Naive thymus-derived CD4-positive, alpha-beta T cell (primary cell): Measurements from ENCODE around the gene SLC52A3. TPM values are rescaled to one million over a fixed set of nuclear protein-coding genes. Genes with fewer than 3 reads are reported as not detected.
"Not testable (repeated sequence)": the region's sequence is repeated elsewhere in the genome, so short reads cannot be mapped to it uniquely, and the experiment has no call there.

Source experiments
- ATAC-seq: fragments of 150-1000 bp; cut with Tn5 transposase; 2 replicates; pipeline ENCODE4 v1.10.0; 2021; ENCODE audit warnings: mild to moderate bottlenecking, moderate library complexity
- CTCF ChIA-PET: fragments of 350-600 bp; sonication (Branson Sonifier 250); formaldehyde crosslinking; loops from one replicate; lab custom pipeline; 2021; ENCODE audit warnings: antibody characterized with exemption; lab: Charles Lee
- POLR2A ChIA-PET: fragments of 350-600 bp; sonication (Branson Sonifier 250); formaldehyde crosslinking; loops from one replicate; lab custom pipeline; 2021; ENCODE audit warnings: antibody characterized with exemption, inconsistent platforms; lab: Charles Lee
- DNase-seq, 9 donors: peaks; one replicate each; pipeline versions ENCODE4 v3.0.0 to v3.0.0-alpha.2; 2020 to 2022; ENCODE audit warnings: mixed read lengths in 1 of 9
- H3K27ac ChIP-seq: one replicate; pipeline ENCODE4 v1.7.0; 2013; ENCODE audit warnings: mild to moderate bottlenecking, low read depth, low read length, moderate library complexity
- H3K27me3 ChIP-seq, 2 donors: one replicate each; pipeline ENCODE4 v1.7.0; 2013; ENCODE audit warnings: low read length in 2 of 2, mild to moderate bottlenecking in 2 of 2, moderate library complexity in 2 of 2; ENCODE audit not compliant: control insufficient read depth in 2 of 2, insufficient read depth in 2 of 2
- H3K36me3 ChIP-seq, 3 experiments: 1 replicate in 2 of 3; 2 replicates in 1 of 3; pipeline ENCODE4 v1.7.0; 2013; ENCODE audit warnings: low read length in 3 of 3, mild to moderate bottlenecking in 3 of 3, moderate library complexity in 1 of 3; ENCODE audit not compliant: insufficient read depth in 3 of 3, control insufficient read depth in 2 of 3
- H3K4me1 ChIP-seq, 2 donors: one replicate each; pipeline ENCODE4 v1.7.0; 2013; ENCODE audit warnings: low read length in 2 of 2, mild to moderate bottlenecking in 2 of 2, moderate library complexity in 1 of 2; ENCODE audit not compliant: control insufficient read depth in 2 of 2, insufficient read depth in 2 of 2
- H3K4me3 ChIP-seq: 2 replicates; pipeline ENCODE4 v1.7.0; 2013; ENCODE audit warnings: mild to moderate bottlenecking, low read length
- H3K9me3 ChIP-seq, 3 experiments: 1 replicate in 2 of 3; 2 replicates in 1 of 3; pipeline ENCODE4 v1.7.0; 2013; ENCODE audit warnings: low read length in 3 of 3; ENCODE audit not compliant: control insufficient read depth in 2 of 3
- H3K27ac Mint-ChIP-seq, 9 donors: one replicate each; pipeline ENCODE4 v1.8.0; 2020 to 2022; ENCODE audit warnings: mixed read lengths in 9 of 9, mild to moderate bottlenecking in 8 of 9, moderate library complexity in 5 of 9, inconsistent platforms in 2 of 9
- H3K27me3 Mint-ChIP-seq, 5 donors: one replicate each; pipeline ENCODE4 v1.8.0; 2021 to 2022; ENCODE audit warnings: mixed read lengths in 5 of 5, mild to moderate bottlenecking in 1 of 5
- H3K36me3 Mint-ChIP-seq, 5 donors: one replicate each; pipeline ENCODE4 v1.8.0; 2020 to 2022; ENCODE audit warnings: mixed read lengths in 5 of 5, mild to moderate bottlenecking in 3 of 5, inconsistent platforms in 1 of 5
- H3K4me1 Mint-ChIP-seq, 7 donors: one replicate each; pipeline ENCODE4 v1.8.0; 2020 to 2022; ENCODE audit warnings: mixed read lengths in 7 of 7, mild to moderate bottlenecking in 3 of 7, inconsistent platforms in 1 of 7
- H3K4me3 Mint-ChIP-seq, 10 donors: one replicate each; pipeline ENCODE4 v1.8.0; 2020 to 2022; ENCODE audit warnings: mild to moderate bottlenecking in 10 of 10, mixed read lengths in 10 of 10, moderate library complexity in 6 of 10, inconsistent platforms in 2 of 10
- H3K9me3 Mint-ChIP-seq, 11 donors: one replicate each; pipeline ENCODE4 v1.8.0; 2020 to 2022; ENCODE audit warnings: mixed read lengths in 11 of 11, mild to moderate bottlenecking in 4 of 11, inconsistent platforms in 1 of 11, moderate library complexity in 1 of 11
- intact Hi-C, 2 donors: fragments of 100-400 bp; cut with micrococcal nuclease; formaldehyde crosslinking; loops; one replicate each; pipeline ENCODE4 v1.15.1; 2023
- polyA plus RNA-seq, 2 donors: library from polyadenylated mRNA; unstranded; fragments of 300-500 nt; fragmentation: Illumina TruSeq; gene quantifications; one replicate each; pipeline ENCODE4 v1.2.3, GENCODE V29; 2021
- total RNA-seq, 6 experiments: library from RNA in 5 of 6; stranded (reverse) in 5 of 6; gene quantifications; 1 replicate in 5 of 6; 2 replicates in 1 of 6; pipeline ENCODE4 v1.2.3 and lab custom pipeline; 2021 to 2026

SLC52A3 gene
- total and polyA plus RNA-seq, 7 experiments from 2014 or later = not detected

DNA sequence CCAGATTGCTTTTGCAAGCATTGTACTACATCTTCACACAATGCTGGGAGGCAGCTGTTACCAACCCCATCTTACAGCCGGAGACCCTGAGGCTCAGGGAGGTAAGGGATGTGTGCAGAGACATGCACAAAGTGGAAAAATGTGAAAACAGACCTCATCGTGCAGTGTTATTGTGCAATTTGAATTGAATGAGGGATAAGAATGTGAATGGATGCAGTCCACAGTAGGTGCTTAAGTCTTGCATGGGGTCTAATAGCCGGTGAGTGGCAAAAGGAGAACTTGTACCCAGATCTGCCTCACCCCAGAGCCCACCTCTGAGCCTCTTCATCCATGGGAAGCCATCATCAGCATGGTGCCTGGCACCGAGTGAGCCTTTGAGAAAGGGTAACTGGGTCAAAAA lies 42.1 kb downstream of the SLC52A3 start:
- H3K4me3 Mint-ChIP-seq = peak overlapping the region in 2 of 10 donors; percentile 41 to 53
- peaks cover 49 to 66% (median 53%) of the 10 kb centered on the region in 5 donors for H3K27me3 Mint-ChIP-seq
- H3K4me1 Mint-ChIP-seq = peaks cover 0 to 9% (median 3%) of the 10 kb centered on the region in 7 donors
- H3K27ac Mint-ChIP-seq = no peak overlapping the region
- no peak overlapping the region for H3K27ac ChIP-seq
- no peak for ATAC-seq
- H3K4me3 ChIP-seq = no peak overlapping the region
- H3K36me3 Mint-ChIP-seq = peaks cover 0 to 4% (median 0%) of the 10 kb centered on the region in 5 donors
- H3K9me3 ChIP-seq = no peaks in the 10 kb centered on the region
- POLR2A ChIA-PET = interaction anchor here (0.8 kb wide), 1 partner anchor 23 kb away, joined by 3 read pairs; no protein-coding TSS in a partner anchor
- intact Hi-C loops = no loop called here
- peaks cover 0 to 4% of the 10 kb centered on the region in 2 donors for H3K4me1 ChIP-seq
- H3K36me3 ChIP-seq = no peaks in the 10 kb centered on the region
- peaks cover 0 to 5% (median 0%) of the 10 kb centered on the region in 11 donors for H3K9me3 Mint-ChIP-seq
- no peak for DNase-seq
- no peaks in the 10 kb centered on the region for H3K27me3 ChIP-seq
- CTCF ChIA-PET = no interaction called here

DNA sequence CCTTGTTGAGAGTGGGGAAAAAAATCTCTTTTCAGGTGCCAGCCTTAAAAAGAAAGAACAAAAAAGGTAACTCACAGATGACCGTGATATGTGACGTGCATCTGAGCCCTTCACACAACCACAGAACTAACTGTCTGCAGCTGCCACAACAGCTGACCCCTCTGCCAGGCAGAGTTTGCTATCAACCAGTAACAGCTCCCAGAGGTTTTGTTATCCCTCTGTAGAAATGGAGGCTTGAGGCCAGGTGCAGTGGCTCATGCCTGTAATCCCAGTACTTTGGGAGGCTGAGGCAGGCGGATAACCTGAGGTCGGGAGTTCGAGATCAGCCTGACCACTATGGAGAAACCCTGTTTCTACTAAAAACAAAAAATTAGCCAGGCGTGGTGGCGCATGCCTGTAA lies 42.8 kb downstream of the SLC52A3 start:
- Mint-ChIP-seq H3K27me3 (peaks cover 44 to 63% (median 56%) of the 10 kb centered on the region in 5 donors), H3K4me1 (peaks cover 0 to 9% (median 3%) of the 10 kb centered on the region in 7 donors), H3K36me3 (peaks cover 0 to 4% (median 0%) of the 10 kb centered on the region in 5 donors), H3K27ac (no peak overlapping the region), H3K9me3 (peaks cover 0 to 5% (median 0%) of the 10 kb centered on the region in 11 donors), H3K4me3 (no peak overlapping the region)
- intact Hi-C loops = no loop called here
- Histone ChIP-seq H3K9me3 (no peaks in the 10 kb centered on the region), H3K27me3 (no peaks in the 10 kb centered on the region), H3K4me3 (no peak overlapping the region), H3K4me1 (peaks cover 0 to 4% of the 10 kb centered on the region in 2 donors), H3K27ac (no peak overlapping the region), H3K36me3 (no peaks in the 10 kb centered on the region)
- DNase-seq (no peak), ATAC-seq (no peak)
- ChIA-PET CTCF (no interaction called here), POLR2A (interaction anchor here (0.8 kb wide), 1 partner anchor 22 kb away, joined by 3 read pairs; no protein-coding TSS in a partner anchor)

DNA sequence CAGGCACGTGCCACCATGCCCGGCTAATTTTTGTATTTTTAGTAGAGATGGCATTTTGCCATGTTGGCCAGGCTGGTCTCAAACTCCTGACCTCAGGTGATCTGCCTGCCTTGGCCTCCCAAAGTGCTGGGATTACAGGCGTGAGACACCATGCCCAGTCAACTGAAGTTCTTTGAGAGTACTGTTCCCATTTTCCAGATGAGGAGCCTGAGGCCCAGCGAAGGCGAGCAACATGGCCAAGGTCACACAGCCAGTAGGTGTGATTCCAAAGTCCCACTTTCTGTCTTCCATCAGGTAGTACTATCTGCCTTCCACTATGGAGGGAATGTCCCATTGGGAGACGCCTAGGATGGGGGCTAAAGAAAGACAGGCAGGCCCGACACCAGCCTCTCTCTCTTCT lies 43.5 kb downstream of the SLC52A3 start:
- peaks cover 37 to 62% (median 55%) of the 10 kb centered on the region in 5 donors for H3K27me3 Mint-ChIP-seq
- H3K27me3 ChIP-seq, CTCF ChIA-PET, H3K9me3 Mint-ChIP-seq, H3K36me3 Mint-ChIP-seq, POLR2A ChIA-PET, H3K27ac Mint-ChIP-seq, H3K4me3 Mint-ChIP-seq, H3K4me3 ChIP-seq, DNase-seq, ATAC-seq, intact Hi-C loops, H3K27ac ChIP-seq, H3K4me1 Mint-ChIP-seq, H3K36me3 ChIP-seq, H3K9me3 ChIP-seq, H3K4me1 ChIP-seq: not testable (repeated sequence)

DNA sequence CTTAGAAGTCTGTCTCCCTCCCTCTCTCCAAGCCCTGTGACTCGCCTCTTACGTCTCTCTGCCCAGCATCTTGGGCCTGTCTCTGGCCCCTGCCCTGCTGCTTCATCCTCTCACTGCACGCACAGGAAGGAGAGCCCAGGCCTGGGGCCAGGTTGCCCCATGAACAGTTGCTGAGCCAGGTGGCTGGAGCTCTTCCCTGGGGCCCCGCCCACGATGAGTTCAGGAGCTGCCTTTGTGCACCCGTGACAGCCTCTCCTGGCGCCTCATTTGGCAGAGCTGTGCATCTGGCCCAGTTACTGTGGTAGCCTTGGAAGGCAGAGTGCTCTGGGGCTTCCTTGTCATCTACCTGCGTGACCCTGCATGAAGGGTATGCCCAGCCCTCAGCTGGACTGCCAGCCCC lies 44.5 kb downstream of the SLC52A3 start:
- POLR2A ChIA-PET = no interaction called here

DNA sequence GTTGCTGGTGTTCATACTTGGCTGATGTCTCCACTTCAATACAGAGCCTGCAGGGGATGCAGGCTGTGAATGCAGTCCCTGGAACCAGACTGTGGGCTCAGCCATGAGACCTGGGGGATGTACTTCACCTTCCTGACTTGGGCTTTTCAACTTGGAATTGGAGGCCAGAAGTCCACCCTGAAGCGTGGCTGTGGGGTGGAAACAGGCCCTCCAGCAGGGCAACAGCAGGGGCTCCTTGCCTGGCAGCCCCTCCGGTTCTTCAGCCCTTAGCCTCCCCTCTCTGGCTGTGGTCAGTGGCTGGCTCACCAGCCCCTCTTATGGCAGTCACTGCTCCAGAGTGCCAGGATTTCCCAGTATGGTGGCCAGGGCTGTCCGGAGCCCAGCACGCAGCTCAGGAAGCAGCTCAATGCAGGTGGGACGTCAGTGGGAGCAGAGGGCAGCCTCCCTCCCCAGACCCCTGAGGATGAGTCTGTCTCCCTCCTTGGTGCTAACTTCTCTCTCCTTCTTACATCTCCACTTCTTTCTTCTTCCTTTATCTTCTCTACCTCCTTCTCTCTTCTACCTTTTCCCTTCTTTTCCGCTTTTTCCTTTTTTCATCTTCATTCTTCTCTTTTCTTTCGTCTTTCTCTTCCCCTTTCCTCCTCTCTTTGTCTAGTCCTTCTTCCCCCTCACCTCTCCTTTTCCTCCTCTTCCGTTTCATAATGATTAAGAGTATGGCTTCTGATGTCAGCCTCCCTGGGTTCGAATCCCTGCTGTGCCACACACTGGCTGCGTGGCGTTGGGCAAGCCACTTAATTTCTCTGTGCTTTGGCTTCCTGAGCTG lies 45.3 kb downstream of the SLC52A3 start:
- Histone ChIP-seq H3K4me1 (no peaks in the 10 kb centered on the region), H3K36me3 (no peaks in the 10 kb centered on the region), H3K27ac (no peak overlapping the region), H3K27me3 (no peaks in the 10 kb centered on the region), H3K9me3 (no peaks in the 10 kb centered on the region), H3K4me3 (no peak overlapping the region)
- Mint-ChIP-seq H3K27me3 (peaks cover 23 to 61% (median 53%) of the 10 kb centered on the region in 5 donors), H3K4me1 (peaks cover 0 to 3% (median 0%) of the 10 kb centered on the region in 7 donors), H3K4me3 (no peak overlapping the region), H3K27ac (no peak overlapping the region), H3K36me3 (peaks cover 0 to 4% (median 0%) of the 10 kb centered on the region in 5 donors), H3K9me3 (peaks cover 0 to 1% (median 0%) of the 10 kb centered on the region in 11 donors)
- intact Hi-C loops = no loop called here
- ATAC-seq = no peak
- CTCF ChIA-PET = no interaction called here
- DNase-seq = no peak
- POLR2A ChIA-PET = no interaction called here

More for the DNA sequence above, 44.5 kb downstream of the SLC52A3 start:
- H3K4me3 ChIP-seq = no peak overlapping the region
- ATAC-seq (no peak), DNase-seq (no peak)
- Mint-ChIP-seq H3K27me3 (peaks cover 27 to 61% (median 53%) of the 10 kb centered on the region in 5 donors), H3K4me3 (peak overlapping the region in 1 of 10 donors; percentile 34), H3K4me1 (peaks cover 0 to 6% (median 0%) of the 10 kb centered on the region in 7 donors), H3K27ac (no peak overlapping the region), H3K9me3 (peaks cover 0 to 1% (median 0%) of the 10 kb centered on the region in 11 donors), H3K36me3 (peaks cover 0 to 4% (median 0%) of the 10 kb centered on the region in 5 donors)
- H3K4me1 ChIP-seq = peaks cover 0 to 4% of the 10 kb centered on the region in 2 donors
- intact Hi-C loops = no loop called here
- CTCF ChIA-PET = interaction anchor here (0.6 kb wide), 1 partner anchor 15 kb away, joined by 3 read pairs; no protein-coding TSS in a partner anchor
- no peaks in the 10 kb centered on the region for H3K27me3 ChIP-seq
- H3K36me3 ChIP-seq = no peaks in the 10 kb centered on the region
- H3K9me3 ChIP-seq = no peaks in the 10 kb centered on the region
- H3K27ac ChIP-seq = no peak overlapping the region

DNA sequence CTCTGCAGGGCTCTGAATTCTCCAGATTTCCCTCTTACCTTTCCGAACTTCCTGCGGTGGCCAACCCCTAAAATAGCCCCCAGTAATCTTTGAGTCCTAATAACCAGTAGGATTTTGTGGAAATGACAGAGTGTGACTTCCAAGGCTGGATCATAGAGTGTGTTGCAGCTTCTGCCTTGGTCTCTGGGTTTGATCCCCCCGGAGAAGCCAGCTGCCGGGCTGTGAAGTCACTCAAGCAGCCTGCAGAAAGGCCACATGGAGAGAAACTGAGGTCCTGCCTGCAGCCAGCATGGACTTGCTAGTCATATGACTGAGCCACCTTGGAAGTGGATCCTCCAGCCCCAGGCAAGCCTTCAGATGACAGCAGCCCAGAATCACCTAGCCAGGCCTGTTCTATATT lies 46.4 kb downstream of the SLC52A3 start:
- Mint-ChIP-seq H3K9me3 (peaks cover 0 to 3% (median 0%) of the 10 kb centered on the region in 11 donors), H3K27me3 (peaks cover 22 to 69% (median 53%) of the 10 kb centered on the region in 5 donors), H3K4me1 (peaks cover 0 to 2% (median 0%) of the 10 kb centered on the region in 7 donors), H3K36me3 (peaks cover 0 to 4% (median 0%) of the 10 kb centered on the region in 5 donors), H3K27ac (no peak overlapping the region), H3K4me3 (no peak overlapping the region)
- ATAC-seq (no peak), DNase-seq (no peak)
- CTCF ChIA-PET = no interaction called here
- Histone ChIP-seq H3K9me3 (no peaks in the 10 kb centered on the region), H3K27me3 (no peaks in the 10 kb centered on the region), H3K4me1 (no peaks in the 10 kb centered on the region), H3K27ac (no peak overlapping the region), H3K36me3 (no peaks in the 10 kb centered on the region), H3K4me3 (no peak overlapping the region)
- POLR2A ChIA-PET = no interaction called here
- intact Hi-C loops = no loop called here
